GM12878 (cell line): ENCODE measurements around the gene TMEM135. TPM values are rescaled to one million over a fixed set of nuclear protein-coding genes. Genes with fewer than 3 reads are reported as not detected.
A peak's percentile ranks its signal among the peaks of the same experiment; 100 is the strongest.

Experiments used
- CREB1 ChIP-seq: IDR thresholded peaks from 2 replicates; pipeline ENCODE4 v1.6.1; 2012; ENCODE audit warnings: low read depth, mild to moderate bottlenecking, inconsistent platforms
- EZH2 ChIP-seq: IDR thresholded peaks from 2 replicates; pipeline ENCODE4 v1.6.1; 2012; ENCODE audit warnings: low read depth, mild to moderate bottlenecking, control low read depth, inconsistent platforms, low read length, borderline replicate concordance; ENCODE audit not compliant: control insufficient read depth
- JUND ChIP-seq: IDR thresholded peaks from 2 replicates; pipeline ENCODE4 v1.6.1; 2012; ENCODE audit warnings: low read depth, mild to moderate bottlenecking, low read length, improper control_type of control experiment, moderate library complexity
- KLF5 ChIP-seq: fragments of 450-650 bp; IDR thresholded peaks from 2 replicates; pipeline ENCODE4 v1.6.1; 2014; ENCODE audit warnings: mild to moderate bottlenecking; ENCODE audit not compliant: partially characterized antibody
- MEF2B ChIP-seq: fragments of 450-650 bp; IDR thresholded peaks from 2 replicates; pipeline ENCODE4 v1.6.1; 2018; ENCODE audit warnings: mild to moderate bottlenecking, moderate library complexity; ENCODE audit not compliant: partially characterized antibody, poor library complexity, severe bottlenecking
- MYB ChIP-seq: fragments of 150-350 bp; IDR thresholded peaks from 2 replicates; pipeline ENCODE4 v1.6.1; 2014; ENCODE audit warnings: mild to moderate bottlenecking, low read depth, low read length, borderline replicate concordance
- MYC ChIP-seq: IDR thresholded peaks from 2 replicates; pipeline ENCODE4 v1.6.1; 2011; ENCODE audit warnings: mild to moderate bottlenecking, low read length, moderate library complexity, inconsistent platforms; ENCODE audit not compliant: insufficient read depth, insufficient replicate concordance, insufficient read length, severe bottlenecking
- NBN ChIP-seq: fragments of 450-650 bp; IDR thresholded peaks from 2 replicates; pipeline ENCODE4 v1.6.1; 2016
- NFIC ChIP-seq: IDR thresholded peaks from 2 replicates; pipeline ENCODE4 v1.6.1; 2012; ENCODE audit warnings: low read depth, mild to moderate bottlenecking, inconsistent platforms, low read length, moderate library complexity
- NR2C1 ChIP-seq: fragments of 450-650 bp; IDR thresholded peaks from 2 replicates; pipeline ENCODE4 v1.6.1; 2017; ENCODE audit warnings: antibody characterized with exemption, mild to moderate bottlenecking, moderate library complexity
- NRF1 ChIP-seq: conservative IDR thresholded peaks from 2 replicates; pipeline ENCODE4 v1.6.1; 2011; ENCODE audit warnings: mild to moderate bottlenecking, low read depth, low read length, improper control_type of control experiment
- PRDM15 ChIP-seq: fragments of 450-650 bp; formaldehyde crosslinking; IDR thresholded peaks from 2 replicates; pipeline ENCODE4 v1.4.0; 2020; ENCODE audit warnings: mild to moderate bottlenecking, moderate library complexity
- RAD21 ChIP-seq: IDR thresholded peaks from 2 replicates; pipeline ENCODE4 v1.6.1; 2011; ENCODE audit warnings: mild to moderate bottlenecking, low read depth, low read length, moderate library complexity; ENCODE audit not compliant: insufficient read depth
- RELA ChIP-seq: fragments of 450-650 bp; IDR thresholded peaks from 2 replicates; pipeline ENCODE4 v1.8.0; 2014; ENCODE audit warnings: borderline replicate concordance; ENCODE audit not compliant: partially characterized antibody
- RFX5 ChIP-seq: IDR thresholded peaks from 2 replicates; pipeline ENCODE4 v1.6.1; 2011; ENCODE audit warnings: low read depth, low read length, improper control_type of control experiment
- RUNX3 ChIP-seq: IDR thresholded peaks from 2 replicates; pipeline ENCODE4 v1.6.1; 2012; ENCODE audit warnings: low read length, inconsistent platforms
- SMAD1 ChIP-seq: fragments of 450-650 bp; IDR thresholded peaks from 2 replicates; pipeline ENCODE4 v1.6.1; 2018; ENCODE audit warnings: mild to moderate bottlenecking, low read depth; ENCODE audit not compliant: partially characterized antibody
- SREBF2 ChIP-seq: IDR thresholded peaks from 2 replicates; pipeline ENCODE4 v1.6.1; 2012; ENCODE audit warnings: mild to moderate bottlenecking, low read length
- ZZZ3 ChIP-seq: IDR thresholded peaks from 2 replicates; pipeline ENCODE4 v1.6.1; 2011; ENCODE audit warnings: low read depth; ENCODE audit not compliant: control insufficient read depth, insufficient read length
- polyA plus RNA-seq, 11 experiments: library from polyadenylated mRNA; depleted of rRNA in 4 of 11; unstranded in 6 of 11; stranded (reverse) in 5 of 11; fragments of >200 nt; fragmentation: Nextera tagmentation in 4 of 11; fragmentation: Illumina TruSeq in 1 of 11; extraction: Ambion mirVana in 4 of 11; extraction: Trizol in 1 of 11; gene quantifications; 1 replicate in 1 of 11; 2 replicates in 10 of 11; pipeline versions ENCODE4 v1.2.1 to v1.2.3, GENCODE V29; 2011 to 2016; ENCODE audit warnings: inconsistent platforms in 2 of 11, missing spikeins in 2 of 11, low read depth in 1 of 11
- total RNA-seq, 4 experiments: library from RNA; depleted of rRNA in 3 of 4; stranded (reverse); fragments of >200 nt in 3 of 4; fragmentation: Illumina TruSeq in 1 of 4; extraction: Trizol in 1 of 4; gene quantifications; 2 replicates each; pipeline versions ENCODE4 v1.2.1 to v1.2.3, GENCODE V29; 2013 to 2021
- TF ChIP-seq, protein P1 (sequence below): fragments of 450-650 bp; IDR thresholded peaks from 2 replicates; pipeline ENCODE4 v1.6.1; 2017; ENCODE audit warnings: mild to moderate bottlenecking, moderate library complexity
- TF ChIP-seq, protein P2 (sequence below): fragments of 150-350 bp; IDR thresholded peaks from 2 replicates; pipeline ENCODE4 v1.6.1; 2014; ENCODE audit warnings: mild to moderate bottlenecking, low read depth, low read length

The TMEM135 gene
- total and polyA plus RNA-seq, 10 of the 15 experiments (the other 5 are each of a cell fraction or from before 2014, with no cell fraction given), result 7.2 to 117 (median 12.9) TPM

DNA sequence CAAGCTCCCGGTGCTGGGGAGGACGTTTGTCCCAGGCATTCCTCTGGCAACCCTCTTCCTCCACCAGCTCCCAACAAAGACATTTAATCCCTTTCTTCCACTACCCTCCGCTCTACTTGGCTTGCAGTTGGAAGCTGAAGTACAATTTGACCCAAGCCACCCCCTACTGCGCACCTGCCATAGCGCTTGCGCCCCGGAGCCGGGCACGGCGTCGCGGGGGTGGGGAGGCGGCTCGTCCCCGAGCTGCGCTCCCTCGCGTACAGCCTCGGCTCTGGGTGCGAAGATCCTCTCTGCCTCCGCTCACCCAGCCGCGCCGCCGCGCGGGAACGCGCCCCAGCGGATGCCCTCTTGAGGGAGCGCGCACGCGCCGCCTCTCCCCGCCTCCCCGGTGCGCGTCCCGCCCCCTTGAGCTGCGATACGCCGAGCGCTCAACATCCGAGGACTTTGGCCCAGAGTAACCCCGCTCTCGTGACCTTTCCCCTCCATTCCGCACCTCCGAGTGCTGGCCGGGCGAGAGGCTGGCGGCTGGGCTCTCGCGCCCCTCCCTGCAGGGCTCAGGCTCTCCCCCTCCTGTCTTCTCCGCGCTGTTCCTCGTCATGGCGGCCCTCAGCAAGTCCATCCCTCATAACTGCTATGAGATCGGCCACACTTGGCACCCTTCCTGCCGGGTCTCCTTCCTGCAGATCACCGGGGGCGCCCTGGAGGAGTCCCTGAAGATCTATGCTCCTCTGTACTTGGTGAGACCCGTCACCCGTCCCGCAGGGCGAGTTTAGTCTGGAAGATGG, at the start of gene TMEM135 (continued):
- TF ChIP-seq RELA, result peak; percentile 38
- TF ChIP-seq KLF5, result no peak
- TF ChIP-seq RAD21, result no peak
- no peak for TF ChIP-seq ZZZ3
- no peak for TF ChIP-seq SMAD1
- peak; percentile 59 for TF ChIP-seq NBN
- no peak for TF ChIP-seq RUNX3
- no peak for TF ChIP-seq PRDM15 (CRISPR knock-in tag)
- no peak for TF ChIP-seq EZH2
- peak; percentile 66; the same call in 1 of the 2 replicates for TF ChIP-seq CREB1
- no peak for TF ChIP-seq MYC
- TF ChIP-seq NFIC, result no peak
- TF ChIP-seq SREBF2, result 0 out of 2 replicates have a peak, but pooled peaks have one; percentile 24
- TF ChIP-seq NR2C1, result peak; percentile 89
- TF ChIP-seq MYB, result no peak
- TF ChIP-seq NRF1, result peak; percentile 36
- no peak for TF ChIP-seq JUND
- TF ChIP-seq RFX5, result 0 out of 2 replicates have a peak, but pooled peaks have one; percentile 12
- TF ChIP-seq, protein P1, sequence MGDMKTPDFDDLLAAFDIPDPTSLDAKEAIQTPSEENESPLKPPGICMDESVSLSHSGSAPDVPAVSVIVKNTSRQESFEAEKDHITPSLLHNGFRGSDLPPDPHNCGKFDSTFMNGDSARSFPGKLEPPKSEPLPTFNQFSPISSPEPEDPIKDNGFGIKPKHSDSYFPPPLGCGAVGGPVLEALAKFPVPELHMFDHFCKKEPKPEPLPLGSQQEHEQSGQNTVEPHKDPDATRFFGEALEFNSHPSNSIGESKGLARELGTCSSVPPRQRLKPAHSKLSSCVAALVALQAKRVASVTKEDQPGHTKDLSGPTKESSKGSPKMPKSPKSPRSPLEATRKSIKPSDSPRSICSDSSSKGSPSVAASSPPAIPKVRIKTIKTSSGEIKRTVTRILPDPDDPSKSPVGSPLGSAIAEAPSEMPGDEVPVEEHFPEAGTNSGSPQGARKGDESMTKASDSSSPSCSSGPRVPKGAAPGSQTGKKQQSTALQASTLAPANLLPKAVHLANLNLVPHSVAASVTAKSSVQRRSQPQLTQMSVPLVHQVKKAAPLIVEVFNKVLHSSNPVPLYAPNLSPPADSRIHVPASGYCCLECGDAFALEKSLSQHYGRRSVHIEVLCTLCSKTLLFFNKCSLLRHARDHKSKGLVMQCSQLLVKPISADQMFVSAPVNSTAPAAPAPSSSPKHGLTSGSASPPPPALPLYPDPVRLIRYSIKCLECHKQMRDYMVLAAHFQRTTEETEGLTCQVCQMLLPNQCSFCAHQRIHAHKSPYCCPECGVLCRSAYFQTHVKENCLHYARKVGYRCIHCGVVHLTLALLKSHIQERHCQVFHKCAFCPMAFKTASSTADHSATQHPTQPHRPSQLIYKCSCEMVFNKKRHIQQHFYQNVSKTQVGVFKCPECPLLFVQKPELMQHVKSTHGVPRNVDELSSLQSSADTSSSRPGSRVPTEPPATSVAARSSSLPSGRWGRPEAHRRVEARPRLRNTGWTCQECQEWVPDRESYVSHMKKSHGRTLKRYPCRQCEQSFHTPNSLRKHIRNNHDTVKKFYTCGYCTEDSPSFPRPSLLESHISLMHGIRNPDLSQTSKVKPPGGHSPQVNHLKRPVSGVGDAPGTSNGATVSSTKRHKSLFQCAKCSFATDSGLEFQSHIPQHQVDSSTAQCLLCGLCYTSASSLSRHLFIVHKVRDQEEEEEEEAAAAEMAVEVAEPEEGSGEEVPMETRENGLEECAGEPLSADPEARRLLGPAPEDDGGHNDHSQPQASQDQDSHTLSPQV, result no peak
- TF ChIP-seq, protein P2, sequence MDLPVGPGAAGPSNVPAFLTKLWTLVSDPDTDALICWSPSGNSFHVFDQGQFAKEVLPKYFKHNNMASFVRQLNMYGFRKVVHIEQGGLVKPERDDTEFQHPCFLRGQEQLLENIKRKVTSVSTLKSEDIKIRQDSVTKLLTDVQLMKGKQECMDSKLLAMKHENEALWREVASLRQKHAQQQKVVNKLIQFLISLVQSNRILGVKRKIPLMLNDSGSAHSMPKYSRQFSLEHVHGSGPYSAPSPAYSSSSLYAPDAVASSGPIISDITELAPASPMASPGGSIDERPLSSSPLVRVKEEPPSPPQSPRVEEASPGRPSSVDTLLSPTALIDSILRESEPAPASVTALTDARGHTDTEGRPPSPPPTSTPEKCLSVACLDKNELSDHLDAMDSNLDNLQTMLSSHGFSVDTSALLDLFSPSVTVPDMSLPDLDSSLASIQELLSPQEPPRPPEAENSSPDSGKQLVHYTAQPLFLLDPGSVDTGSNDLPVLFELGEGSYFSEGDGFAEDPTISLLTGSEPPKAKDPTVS, result no peak
- no peak for TF ChIP-seq MEF2B
